Thyroid gland (tissue), 4 donors: ENCODE results near the gene SMG6. TPM values are rescaled to one million over a fixed set of nuclear protein-coding genes. Genes with fewer than 3 reads are reported as not detected.

ENCODE experiments used
- DNase-seq, 2 donors: peaks; one replicate each; pipeline ENCODE4 v3.0.0-alpha.2; 2019
- H3K27ac ChIP-seq, 3 donors: fragments of 200-600 bp; sonication (generic); 1 replicate in 2 of 3; 2 replicates in 1 of 3; pipeline ENCODE4 v1.5.1; 2016 to 2019; ENCODE audit warnings: mild to moderate bottlenecking in 1 of 3, moderate library complexity in 1 of 3
- H3K27me3 ChIP-seq: fragments of 200-600 bp; sonication (generic); one replicate; pipeline ENCODE4 v1.5.1; 2019
- H3K36me3 ChIP-seq, 2 donors: fragments of 200-600 bp; sonication (generic); one replicate each; pipeline ENCODE4 v1.5.1; 2016 to 2019
- H3K4me1 ChIP-seq, 2 donors: fragments of 200-600 bp; sonication (generic); one replicate each; pipeline ENCODE4 v1.5.1; 2017 to 2019
- H3K4me3 ChIP-seq, 3 donors: fragments of 200-600 bp; sonication (generic); replicated peaks in 1 of 3; 1 replicate in 2 of 3; 2 replicates in 1 of 3; pipeline ENCODE4 v1.5.1; 2016; ENCODE audit warnings: mild to moderate bottlenecking in 1 of 3
- H3K9me3 ChIP-seq: fragments of 200-600 bp; sonication (generic); one replicate; pipeline ENCODE4 v1.5.1; 2017
- CTCF ChIP-seq, 6 experiments: fragments of 200-600 bp in 3 of 6; fragments of 450-650 bp in 3 of 6; sonication (generic) in 3 of 6; IDR thresholded peaks; one replicate each; pipeline ENCODE4 v1.5.1; 2016 to 2019; ENCODE audit warnings: antibody characterized with exemption in 6 of 6, mild to moderate bottlenecking in 2 of 6, inconsistent platforms in 1 of 6, moderate library complexity in 1 of 6
- POLR2A ChIP-seq, 2 donors: fragments of 450-650 bp; IDR thresholded peaks; one replicate each; pipeline ENCODE4 v1.6.1; 2017; ENCODE audit warnings: antibody characterized with exemption in 2 of 2, mild to moderate bottlenecking in 2 of 2, moderate library complexity in 1 of 2
- WGBS, 2 donors: methylation state at CpG; one replicate each; pipeline ENCODE4 v1.1.5; 2017; 5-methylcytosine and 5-hydroxymethylcytosine counted together
- intact Hi-C: fragments of 100-400 bp; cut with DNase I; formaldehyde crosslinking; loops from one replicate; pipeline ENCODE4 v1.15.1; 2023
- total RNA-seq, 4 donors: library from RNA; depleted of rRNA; stranded (reverse); fragments of >200 nt; gene quantifications; one replicate each; pipeline ENCODE4 v1.2.3, GENCODE V29; 2016

Gene SMG6
- total RNA-seq, 4 donors from 2014 or later: 26.0 to 35.9 (median 32.9) TPM

GRCh38 chr17:2227025-2227699, 76.4 kb downstream of the SMG6 start:
- 93% methylated on average over 6 of the region's 6 CpGs for WGBS, 2 donors
- TF ChIP-seq CTCF (IDR thresholded peaks at IDR 0.05): no peak
- no peak for TF ChIP-seq POLR2A (IDR thresholded peaks at IDR 0.05)
- Histone ChIP-seq H3K9me3 (no peaks in the 10 kb centered on the region), H3K36me3 (no peaks in the 10 kb centered on the region), H3K4me1 (peaks cover 0 to 22% of the 10 kb centered on the region in 2 donors), H3K4me3 (no peak overlapping the region), H3K27me3 (no peaks in the 10 kb centered on the region), H3K27ac (no peak overlapping the region)
- intact Hi-C loops: no loop called here
- DNase-seq: no peak

GRCh38 chr17:2223617-2223927, 80.0 kb downstream of the SMG6 start:
- Histone ChIP-seq H3K36me3 (no peaks in the 10 kb centered on the region), H3K4me3 (no peak overlapping the region), H3K27ac (no peak overlapping the region), H3K4me1 (peaks cover 0 to 12% of the 10 kb centered on the region in 2 donors), H3K27me3 (no peaks in the 10 kb centered on the region), H3K9me3 (no peaks in the 10 kb centered on the region)
- no peak for TF ChIP-seq POLR2A (IDR thresholded peaks at IDR 0.05)
- TF ChIP-seq CTCF (IDR thresholded peaks at IDR 0.05): no peak
- intact Hi-C loops: no loop called here
- DNase-seq: no peak

GRCh38 chr17:2222901-2223616, 80.5 kb downstream of the SMG6 start:
- Histone ChIP-seq H3K27me3 (no peaks in the 10 kb centered on the region), H3K27ac (no peak overlapping the region), H3K9me3 (no peaks in the 10 kb centered on the region), H3K4me1 (peaks cover 0 to 12% of the 10 kb centered on the region in 2 donors), H3K4me3 (no peak overlapping the region), H3K36me3 (no peaks in the 10 kb centered on the region)
- peak in 1 of 2 donors; percentile 32 for DNase-seq
- no peak for TF ChIP-seq POLR2A (IDR thresholded peaks at IDR 0.05)
- TF ChIP-seq CTCF (IDR thresholded peaks at IDR 0.05): no peak
- intact Hi-C loops: no loop called here
- 79 to 85% methylated on average over 10 of the region's 10 CpGs for WGBS, 2 donors

GRCh38 chr17:2222301-2222700, 81.3 kb downstream of the SMG6 start:
- intact Hi-C loops: no loop called here
- no peak overlapping the region for H3K4me3 ChIP-seq
- 81 to 82% methylated on average over 5 of the region's 5 CpGs for WGBS, 2 donors
- peaks cover 0 to 12% of the 10 kb centered on the region in 2 donors for H3K4me1 ChIP-seq
- no peak overlapping the region for H3K27ac ChIP-seq
- DNase-seq: no peak
- no peak for TF ChIP-seq POLR2A (IDR thresholded peaks at IDR 0.05)
- no peak for TF ChIP-seq CTCF (IDR thresholded peaks at IDR 0.05)
- no peaks in the 10 kb centered on the region for H3K27me3 ChIP-seq
- H3K9me3 ChIP-seq: no peaks in the 10 kb centered on the region
- no peaks in the 10 kb centered on the region for H3K36me3 ChIP-seq

GRCh38 chr17:2218426-2218825, 85.2 kb downstream of the SMG6 start:
- 91 to 95% methylated on average over 8 of the region's 8 CpGs for WGBS, 2 donors
- peaks cover 19 to 38% of the 10 kb centered on the region in 2 donors for H3K4me1 ChIP-seq
- TF ChIP-seq CTCF (IDR thresholded peaks at IDR 0.05) (no peak), POLR2A (IDR thresholded peaks at IDR 0.05) (no peak)
- no peak overlapping the region for H3K4me3 ChIP-seq
- intact Hi-C loops: no loop called here
- H3K27me3 ChIP-seq: no peaks in the 10 kb centered on the region
- DNase-seq: no peak
- H3K36me3 ChIP-seq: no peaks in the 10 kb centered on the region
- no peaks in the 10 kb centered on the region for H3K9me3 ChIP-seq
- no peak overlapping the region for H3K27ac ChIP-seq
